HG02588 (cell line): ENCODE results near the gene CDH24.

ENCODE experiments used
- ATAC-seq: cut with Tn5 transposase; IDR thresholded peaks from one replicate; pipeline ENCODE4 v1.9.1; 2021; ENCODE audit warnings: mild to moderate bottlenecking, moderate library complexity; ENCODE audit not compliant: unreplicated experiment

Gene CDH24

DNA sequence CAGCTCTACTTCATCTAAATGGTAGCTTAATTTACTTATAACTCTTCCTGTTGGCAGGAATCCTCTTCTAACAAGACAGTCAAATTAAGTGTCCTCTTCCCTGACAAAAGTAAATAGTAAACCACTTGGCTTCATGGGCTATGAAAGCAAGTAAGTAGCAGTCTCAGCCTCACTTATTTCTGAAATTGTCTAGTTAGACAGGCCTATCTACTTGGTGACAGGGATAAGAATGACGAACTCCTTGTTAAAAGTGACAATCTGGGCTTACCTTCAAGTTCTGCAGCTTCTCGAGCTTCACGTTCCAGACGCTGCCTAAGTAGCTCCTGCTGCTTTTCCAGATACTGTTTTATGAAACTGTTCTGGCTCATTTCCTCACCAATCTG is 32.9 kb upstream of the CDH24 start:
- ATAC-seq: no peak

DNA sequence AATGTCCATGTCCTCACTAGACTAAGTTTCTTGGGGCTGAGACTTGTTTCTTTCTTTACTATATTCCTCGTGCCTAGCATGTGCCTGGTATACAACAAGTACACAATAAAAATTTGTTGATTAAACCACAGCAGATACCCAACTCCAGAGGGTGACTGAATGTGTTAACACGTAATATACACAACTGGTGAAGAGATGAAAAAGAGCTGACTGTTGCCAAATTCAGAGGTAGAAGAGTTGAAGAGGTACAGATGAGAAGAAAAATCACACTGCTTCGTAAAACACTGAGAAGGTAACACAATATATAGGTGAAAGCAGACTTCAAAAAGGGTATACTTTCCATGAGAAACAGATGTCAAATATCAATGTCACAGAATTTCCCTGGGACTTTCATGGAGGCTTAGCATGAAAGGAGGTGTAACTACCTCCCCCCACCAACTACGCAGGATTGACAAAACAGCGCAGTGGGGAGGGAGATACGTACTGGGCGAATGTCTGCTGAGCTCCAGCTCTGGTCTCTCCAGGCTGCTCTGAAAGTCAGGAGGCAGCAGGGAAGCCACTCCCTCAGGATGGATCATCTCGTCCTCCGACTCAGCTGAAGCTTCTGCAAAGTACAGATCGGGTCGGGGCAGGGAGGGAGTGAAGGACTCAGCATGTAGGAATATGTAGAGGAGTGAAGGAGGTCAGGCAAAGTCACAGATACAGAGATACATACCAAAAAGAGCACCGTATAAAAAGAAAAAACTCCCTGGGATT is 32.4 kb upstream of the CDH24 start:
- no peak for ATAC-seq

DNA sequence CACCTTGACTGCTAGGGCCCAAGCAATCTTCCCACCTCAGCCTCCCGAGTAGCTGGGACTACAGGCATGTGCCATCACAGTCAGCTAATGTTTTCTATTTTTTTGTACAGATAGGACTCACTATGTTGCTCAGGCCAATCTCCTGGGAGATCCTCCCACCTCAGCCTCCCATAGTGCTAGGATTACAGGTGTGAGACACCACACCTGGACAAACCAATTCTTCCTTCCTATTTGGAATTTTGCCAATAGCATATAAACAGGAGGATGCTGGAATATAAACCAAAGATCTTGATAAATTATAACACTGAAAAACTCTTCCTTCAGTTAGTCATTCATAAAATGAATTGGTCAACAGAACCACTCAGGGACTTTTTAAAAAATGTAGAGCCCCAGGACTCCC is 29.2 kb upstream of the CDH24 start:
- no peak for ATAC-seq

DNA sequence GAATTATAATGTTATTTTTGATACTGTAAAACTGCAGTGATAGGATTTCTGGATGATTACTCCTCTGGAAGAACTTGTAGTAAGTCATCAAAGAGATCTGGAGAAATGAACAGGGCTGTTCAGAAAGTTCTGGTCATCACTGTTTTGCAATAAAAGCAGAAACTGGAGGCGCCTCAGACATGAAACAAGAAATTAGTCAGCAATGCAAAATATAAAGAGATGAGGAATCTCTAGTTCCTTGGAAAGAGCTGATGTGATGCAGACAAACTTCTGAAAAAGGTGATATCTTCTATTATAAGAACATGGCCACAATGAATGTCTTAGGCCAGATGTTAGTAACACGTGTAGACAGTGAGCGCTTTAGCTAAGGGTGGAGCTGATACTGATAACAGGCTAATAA is 28.1 kb upstream of the CDH24 start:
- ATAC-seq: no peak

DNA sequence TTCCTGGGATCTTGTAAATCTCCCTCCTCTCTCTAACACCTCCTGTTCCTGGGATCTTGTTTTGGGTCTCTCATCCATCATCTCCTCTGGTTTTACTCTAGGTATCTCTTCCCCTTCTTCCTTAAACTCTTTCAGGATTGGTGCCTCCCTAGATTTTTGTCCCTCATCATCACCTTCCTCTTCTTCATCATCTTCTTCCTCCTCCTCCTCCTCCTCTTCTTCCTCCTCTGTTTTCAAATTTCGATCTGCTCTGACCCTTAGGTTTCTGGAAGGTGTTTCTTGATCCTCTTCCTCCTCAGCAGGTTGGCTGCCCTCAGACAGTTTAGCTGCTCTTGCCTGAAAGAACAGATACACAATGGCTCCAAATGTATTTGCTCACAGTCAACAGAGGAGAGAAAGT is 23.2 kb upstream of the CDH24 start:
- ATAC-seq: no peak

DNA sequence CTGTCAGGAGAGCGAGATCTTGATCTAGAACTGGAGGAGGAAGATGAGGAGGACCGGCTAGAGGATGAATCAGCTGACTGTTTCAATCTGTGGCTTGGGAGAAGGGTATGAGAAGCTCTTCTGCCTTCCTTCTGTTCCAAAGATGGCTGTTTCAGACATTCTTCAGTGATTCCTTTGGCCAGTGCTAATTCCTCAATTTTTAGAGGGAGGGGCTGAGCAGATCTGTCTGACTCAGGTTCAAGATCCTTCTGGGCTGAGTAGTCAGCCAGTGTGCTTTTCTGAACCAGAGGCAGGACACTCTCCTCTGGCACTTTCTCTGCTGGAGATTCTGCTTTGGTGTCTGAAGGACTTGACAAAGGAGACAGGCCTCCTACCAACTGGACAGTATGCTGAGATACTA is 22.4 kb upstream of the CDH24 start:
- no peak for ATAC-seq

DNA sequence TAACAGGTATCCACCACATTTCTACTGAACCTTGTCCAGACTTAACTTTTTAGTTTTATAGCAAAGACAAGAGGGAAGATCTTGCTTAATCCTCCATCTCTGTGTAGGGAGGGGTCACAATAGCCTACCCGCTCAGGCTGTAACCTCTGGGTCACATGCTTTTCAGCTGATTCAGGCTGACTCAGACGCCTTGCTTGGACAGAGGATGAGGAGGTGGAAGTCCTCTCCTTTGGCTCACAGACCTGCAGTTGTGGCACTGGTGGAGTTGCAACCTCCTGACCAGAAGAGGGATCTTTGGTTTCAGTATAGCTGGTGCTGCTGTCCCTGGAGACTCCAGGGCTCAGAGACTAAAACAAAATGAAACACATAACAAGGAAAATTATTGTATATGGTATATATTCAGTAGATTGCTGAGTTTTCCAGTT is 21.4 kb upstream of the CDH24 start:
- ATAC-seq: no peak

DNA sequence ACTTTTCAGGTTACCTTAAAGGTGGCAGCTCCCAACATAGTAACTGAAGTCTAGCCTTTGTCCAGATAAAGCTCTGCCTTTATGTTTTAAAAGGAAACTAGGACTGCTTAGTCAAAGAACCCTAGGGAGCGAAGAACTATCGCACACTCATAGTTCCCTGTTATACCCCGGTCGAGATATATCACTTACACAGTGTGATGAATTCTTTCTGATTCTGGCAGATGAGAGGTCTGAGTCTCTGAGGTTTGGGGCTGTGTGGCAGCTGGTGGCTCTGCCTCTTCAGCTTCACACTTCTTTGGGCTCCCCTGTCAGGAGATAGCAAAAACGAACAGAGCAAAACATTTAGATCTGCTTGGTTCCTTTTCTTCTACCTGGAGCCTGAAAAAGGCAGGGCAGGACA is 20.6 kb upstream of the CDH24 start:
- no peak for ATAC-seq

DNA sequence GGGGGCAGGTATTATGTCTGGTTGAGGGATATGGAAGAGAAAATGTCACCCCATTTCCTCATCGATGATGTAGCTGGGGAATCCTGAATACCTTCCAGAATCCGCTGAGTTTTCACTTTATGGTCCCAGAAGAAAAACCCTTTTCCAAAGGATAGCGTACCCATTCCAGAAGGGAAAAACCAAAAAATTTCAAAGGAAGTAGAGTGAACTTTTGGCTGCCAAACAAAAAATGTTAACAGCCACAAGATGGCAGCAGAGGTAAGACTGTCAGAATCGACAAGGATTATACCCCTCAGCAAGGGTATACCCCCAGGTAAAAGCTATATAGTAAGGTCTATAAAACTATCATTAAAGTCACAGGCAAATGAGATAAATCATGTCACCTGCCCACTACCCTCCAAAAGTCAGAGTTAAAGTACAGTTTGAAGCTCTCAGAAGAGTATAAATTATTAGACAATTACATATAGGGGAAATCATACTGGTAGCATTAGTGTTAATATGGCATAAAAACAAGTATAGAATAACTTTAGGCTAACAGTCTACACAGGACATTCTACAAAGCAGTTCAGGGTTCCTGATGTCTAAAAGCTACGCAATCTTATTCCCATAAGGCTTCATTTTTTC is 19.6 kb upstream of the CDH24 start:
- ATAC-seq: no peak

DNA sequence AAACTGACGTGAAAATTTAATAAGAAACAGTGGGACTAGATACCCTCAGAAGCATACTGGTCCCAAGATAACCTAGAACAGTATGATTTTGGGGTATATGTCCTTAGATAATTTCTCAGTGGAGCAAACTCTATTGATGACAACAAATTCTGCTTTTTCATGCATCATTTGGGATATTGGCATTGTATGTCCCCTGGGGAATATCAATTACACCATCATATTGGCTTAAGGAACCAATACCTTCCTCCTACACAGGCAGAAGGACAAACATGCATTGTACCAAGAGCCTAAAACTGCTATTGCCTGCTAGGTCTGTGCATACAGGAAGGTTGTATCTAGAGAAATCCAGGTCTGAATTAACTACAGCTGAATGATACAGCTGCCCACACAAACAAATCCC is 17.6 kb upstream of the CDH24 start:
- ATAC-seq: no peak

DNA sequence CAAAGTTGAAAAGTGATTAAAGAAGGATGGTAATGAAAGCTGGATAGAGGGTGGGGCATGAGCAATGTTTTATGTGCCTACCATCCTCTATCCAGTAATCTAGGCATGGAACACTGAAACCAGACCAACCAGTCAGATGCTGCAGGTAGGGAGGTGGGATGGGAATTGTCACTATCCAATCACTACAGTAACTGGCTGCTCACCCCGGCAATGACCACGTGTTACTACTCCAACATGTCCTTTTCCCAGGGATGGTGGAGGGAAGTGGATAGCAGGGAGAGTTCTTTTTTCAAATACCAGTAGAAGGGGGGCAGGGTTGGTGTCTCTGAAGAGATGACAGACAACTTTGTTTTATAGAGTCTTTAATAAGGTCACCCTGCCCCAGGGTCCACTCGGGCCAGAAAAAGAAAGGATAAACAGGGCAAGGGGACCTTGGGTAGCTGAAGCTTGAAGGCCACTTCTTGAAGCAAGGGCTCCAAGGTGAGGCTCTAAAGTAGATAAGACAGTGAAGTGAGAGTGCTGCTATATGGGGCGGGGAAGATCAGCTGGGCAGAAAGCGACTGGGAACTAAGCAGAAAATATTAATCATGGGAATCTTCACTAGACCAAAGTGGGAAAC is 14.7 kb upstream of the CDH24 start:
- no peak for ATAC-seq

DNA sequence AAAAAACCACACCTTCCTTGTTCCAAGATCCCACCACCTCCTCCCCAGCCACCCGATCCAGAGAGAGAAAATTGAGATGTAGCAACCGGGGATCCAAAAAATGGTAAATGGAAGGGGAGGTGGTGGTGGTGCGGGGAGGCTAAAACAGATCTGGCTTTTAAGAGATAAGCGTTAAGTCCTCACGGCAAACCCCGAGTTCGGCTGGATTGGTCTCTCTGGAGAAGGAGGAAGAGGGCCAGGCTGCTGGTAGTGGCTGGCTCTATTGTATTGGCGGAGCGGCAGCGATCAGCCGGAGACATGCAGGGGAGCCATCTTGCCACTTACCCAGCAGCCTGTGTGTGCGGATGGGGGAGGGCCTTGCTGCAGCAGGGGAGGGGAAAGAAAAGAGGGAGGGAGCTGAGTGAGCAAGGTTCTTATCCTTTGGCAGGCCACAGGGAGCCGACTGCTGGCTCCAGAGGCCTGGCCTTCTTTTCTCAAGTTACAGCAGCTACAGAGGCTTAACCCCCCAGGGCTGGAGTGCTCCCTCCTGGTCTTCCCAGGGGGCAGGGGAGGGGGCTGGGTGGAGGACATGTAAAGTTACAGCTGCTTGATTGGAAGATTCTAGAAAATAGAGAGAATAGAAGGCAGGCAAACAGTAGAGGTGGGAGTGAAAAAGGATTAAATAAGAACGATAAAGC is 14.1 kb upstream of the CDH24 start:
- peak; percentile 93 for ATAC-seq

DNA sequence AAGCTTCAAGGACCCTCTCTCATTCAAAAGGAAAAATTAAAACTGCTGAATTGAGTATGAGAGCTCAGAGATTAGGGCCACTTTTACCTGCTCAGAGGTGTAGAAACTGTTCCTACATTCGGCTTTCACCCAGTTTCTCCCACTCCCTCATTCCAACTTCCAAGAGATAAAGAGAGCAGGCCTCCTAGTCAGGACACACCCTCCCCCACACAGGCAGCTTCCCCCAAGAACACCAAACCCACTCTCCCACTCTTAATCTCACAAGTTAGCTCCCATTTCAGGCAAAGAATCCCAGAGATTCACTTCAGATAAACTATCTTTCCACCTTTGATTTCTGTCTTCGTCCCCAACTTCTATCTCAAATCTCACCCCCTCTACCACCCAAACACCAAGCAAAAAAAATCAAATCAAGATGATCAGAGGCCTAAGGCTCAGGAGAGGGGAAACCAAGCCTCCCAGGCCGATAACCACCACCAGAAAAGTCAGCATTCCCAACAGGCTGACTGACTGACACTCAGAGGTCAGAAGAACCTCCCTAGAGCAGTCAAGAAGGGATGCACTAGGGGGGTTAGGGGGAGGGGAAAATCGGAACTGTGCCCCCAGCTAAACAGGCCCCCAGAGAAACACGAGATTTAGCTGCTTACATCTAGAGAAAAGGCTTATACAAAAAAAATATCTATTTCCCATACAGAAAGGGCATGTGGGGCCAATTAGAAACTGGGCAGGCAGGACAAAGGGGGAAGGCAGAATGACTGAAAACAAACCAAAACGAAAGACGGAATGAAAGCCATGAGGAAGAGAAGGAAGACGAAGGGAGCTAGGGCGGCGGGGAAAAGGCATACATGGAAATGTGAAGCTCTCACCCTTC is 13.2 kb upstream of the CDH24 start:
- no peak for ATAC-seq

DNA sequence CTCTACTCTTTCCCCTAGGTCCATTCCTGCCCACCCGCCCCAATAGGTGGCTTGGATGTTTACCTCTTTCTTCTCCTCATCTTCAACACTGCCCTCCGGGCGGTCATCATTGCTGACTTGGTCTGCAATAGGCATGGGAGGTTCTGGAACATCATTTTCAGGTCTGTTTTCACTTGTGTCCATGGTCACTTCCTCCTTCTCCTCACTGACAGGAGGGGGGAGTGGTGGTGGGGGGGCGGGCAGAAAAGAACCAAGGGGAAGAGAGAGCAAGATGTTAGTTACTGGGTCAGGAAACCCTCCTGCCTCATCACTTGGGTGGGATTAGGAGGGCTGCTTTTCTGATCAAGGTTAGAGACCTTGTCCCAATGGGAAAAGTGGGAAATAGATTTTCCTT is 12.1 kb upstream of the CDH24 start:
- ATAC-seq: no peak

DNA sequence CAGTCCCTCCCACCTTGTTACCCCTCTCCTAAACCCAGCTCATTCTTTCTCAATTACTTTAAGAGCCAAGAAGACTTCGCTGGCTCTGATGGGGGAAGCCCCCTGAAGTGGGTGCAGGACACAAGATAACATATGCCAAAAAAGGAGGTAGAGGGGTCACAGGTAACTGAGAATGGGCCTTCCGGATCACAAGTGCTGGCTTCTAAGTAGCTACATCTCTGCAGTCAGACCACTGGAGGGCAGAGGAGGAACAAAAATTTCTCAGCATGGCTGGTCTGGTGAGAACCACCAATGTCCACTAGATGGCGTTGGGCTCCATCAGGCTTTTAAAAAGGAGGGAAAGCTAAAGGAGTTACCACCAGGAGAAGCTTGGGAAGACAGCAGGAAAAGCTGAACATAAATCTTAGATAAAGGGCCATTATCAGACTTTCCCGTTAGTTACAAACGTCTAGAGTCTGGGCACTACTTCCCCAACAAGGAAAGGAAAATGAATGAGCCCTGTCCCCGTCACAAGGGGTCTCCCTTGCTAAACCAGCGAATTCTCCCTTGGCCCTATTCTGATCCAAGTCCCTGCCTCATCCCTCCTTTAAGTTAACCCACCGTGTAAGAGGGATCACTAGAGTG is 11.6 kb upstream of the CDH24 start:
- no peak for ATAC-seq

DNA sequence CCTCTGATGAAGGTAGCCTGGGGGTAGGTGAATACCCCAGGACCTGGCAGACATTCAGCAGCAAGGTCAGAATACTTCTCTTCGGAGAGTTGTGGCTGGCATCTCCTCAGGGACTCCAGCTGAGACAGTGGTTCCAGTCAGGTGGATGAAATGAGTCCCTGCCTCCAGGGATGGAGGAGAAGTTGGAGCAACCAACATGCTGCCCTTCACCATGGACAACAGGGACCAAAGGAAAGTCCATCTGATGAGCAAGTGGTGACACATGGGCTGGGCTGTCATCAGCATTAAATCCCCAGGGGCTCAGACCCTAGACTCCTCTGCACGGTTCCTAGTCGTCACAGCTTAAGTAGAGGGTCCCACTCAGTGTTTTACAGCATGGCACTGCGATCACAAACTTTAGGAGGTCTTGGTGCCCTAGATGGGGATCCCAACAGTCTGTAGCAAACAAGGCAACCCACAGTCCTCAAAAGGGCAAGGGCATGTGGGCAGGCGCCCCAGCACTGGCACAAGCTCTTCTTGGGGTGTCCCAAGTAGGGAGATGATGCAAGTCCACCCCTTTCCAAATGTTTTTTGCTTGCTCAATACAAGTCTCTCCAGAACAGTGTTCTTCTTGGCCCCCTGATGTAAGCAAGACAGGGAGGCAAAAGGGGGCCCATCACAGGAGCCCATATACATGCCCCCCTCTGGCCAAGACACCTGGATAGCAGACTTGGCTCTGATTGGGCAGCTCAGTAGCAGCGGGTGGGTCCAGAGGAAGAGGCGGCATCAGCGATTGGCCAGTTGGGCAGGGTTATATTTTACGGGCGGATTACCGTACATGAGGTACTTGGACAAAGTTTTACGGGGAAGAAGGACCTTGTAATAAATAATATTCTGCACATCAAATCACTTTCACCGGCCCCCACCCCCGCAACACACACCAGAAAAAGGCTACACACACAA is 10.8 kb upstream of the CDH24 start:
- no peak for ATAC-seq

DNA sequence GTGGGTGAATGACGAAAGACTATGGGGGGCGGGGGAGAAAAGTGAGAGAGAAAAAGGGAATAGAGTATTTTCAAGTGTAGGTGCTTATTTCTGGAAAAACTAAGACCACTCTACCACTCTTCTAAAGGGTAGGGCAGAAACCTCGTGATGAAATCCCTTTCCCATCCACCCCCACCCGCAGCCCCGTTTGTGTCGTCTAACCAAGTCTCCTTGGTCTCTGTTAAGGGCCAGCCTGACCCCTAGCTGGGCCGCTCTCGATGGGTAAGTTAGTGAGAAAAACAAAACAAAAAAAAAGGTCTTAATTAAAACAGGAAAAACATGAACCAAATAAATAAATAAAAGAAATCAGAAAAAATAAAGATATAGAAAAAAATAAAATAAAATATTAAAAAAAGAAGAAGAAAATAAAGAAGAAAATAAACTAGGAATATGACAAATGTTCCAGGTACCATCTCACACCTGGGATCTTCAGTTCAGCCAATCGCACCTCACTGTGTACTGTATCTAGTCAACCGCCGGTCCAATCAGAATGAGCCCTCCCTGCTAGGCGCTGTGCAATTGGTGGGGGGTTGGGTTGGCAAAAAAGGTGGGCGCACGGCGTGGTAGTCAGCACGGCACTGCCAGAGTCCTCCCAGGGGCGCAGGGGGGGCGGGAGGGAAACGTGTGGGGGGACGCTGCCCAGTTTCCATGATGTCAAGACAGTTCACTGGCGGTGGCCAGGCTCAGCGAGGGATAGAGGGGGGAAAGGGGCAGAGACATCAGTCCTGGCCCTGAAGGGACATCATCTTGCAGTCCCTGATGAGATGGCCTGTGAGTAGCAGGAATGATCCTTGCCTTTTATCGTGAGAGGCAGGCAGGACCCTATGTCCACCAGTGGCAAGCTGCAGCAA is 9.8 kb upstream of the CDH24 start:
- no peak for ATAC-seq

DNA sequence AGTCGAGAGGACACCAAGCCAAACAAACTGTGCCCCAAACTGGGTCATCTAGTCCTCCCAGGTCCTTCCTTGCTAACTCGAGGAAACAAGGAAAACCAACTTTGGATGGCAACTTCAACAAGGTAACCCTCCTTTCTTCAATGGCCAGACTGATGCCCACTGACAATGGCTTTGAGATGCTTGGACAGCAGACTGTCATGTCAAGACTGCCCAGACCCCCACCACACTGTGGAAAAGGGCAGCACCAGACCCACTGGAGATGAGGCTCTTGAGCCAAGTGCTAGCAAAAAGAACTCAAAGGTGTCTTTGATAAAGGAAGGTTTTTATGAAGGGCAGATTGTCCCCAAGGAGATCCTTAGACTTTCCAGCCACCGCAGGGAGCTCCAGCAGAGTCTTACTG is 9.0 kb upstream of the CDH24 start:
- no peak for ATAC-seq
